Peyer's patch (tissue), 4 donors: ENCODE measurements around the gene ABR. TPM values are rescaled to one million over a fixed set of nuclear protein-coding genes. Genes with fewer than 3 reads are reported as not detected.

Source experiments
- DNase-seq, 3 donors: peaks; one replicate each; pipeline ENCODE4 v3.0.0-alpha.2; 2017 to 2019
- H3K27ac ChIP-seq, 4 donors: fragments of 200-600 bp; sonication (generic); one replicate each; pipeline ENCODE4 v1.5.1; 2016 to 2019
- H3K27me3 ChIP-seq, 2 donors: fragments of 200-600 bp; sonication (generic); one replicate each; pipeline ENCODE4 v1.5.1; 2019
- H3K36me3 ChIP-seq, 3 donors: fragments of 200-600 bp; sonication (generic); one replicate each; pipeline ENCODE4 v1.5.1; 2016 to 2019
- H3K4me1 ChIP-seq, 4 donors: fragments of 200-600 bp; sonication (generic); one replicate each; pipeline ENCODE4 v1.5.1; 2016 to 2019
- H3K4me3 ChIP-seq, 4 donors: fragments of 200-600 bp; sonication (generic); 1 replicate in 3 of 4; 2 replicates in 1 of 4; pipeline ENCODE4 v1.5.1; 2016 to 2019; ENCODE audit warnings: mild to moderate bottlenecking in 1 of 4
- H3K9me3 ChIP-seq, 4 donors: fragments of 200-600 bp; sonication (generic); one replicate each; pipeline ENCODE4 v1.5.1; 2016 to 2019; ENCODE audit warnings: mild to moderate bottlenecking in 1 of 4
- CTCF ChIP-seq, 6 experiments: fragments of 450-650 bp in 4 of 6; fragments of 200-600 bp in 2 of 6; sonication (generic) in 1 of 6; IDR thresholded peaks; one replicate each; pipeline ENCODE4 v1.5.1; 2017 to 2019; ENCODE audit warnings: antibody characterized with exemption in 6 of 6, mild to moderate bottlenecking in 3 of 6, moderate library complexity in 1 of 6
- POLR2A ChIP-seq, 2 donors: fragments of 450-650 bp; IDR thresholded peaks; one replicate each; pipeline ENCODE4 v1.5.1; 2017; ENCODE audit warnings: antibody characterized with exemption in 2 of 2, mild to moderate bottlenecking in 2 of 2, moderate library complexity in 2 of 2
- total RNA-seq, 4 donors: library from RNA; depleted of rRNA; stranded (reverse); fragments of >200 nt; gene quantifications; one replicate each; pipeline ENCODE4 v1.1.0, GENCODE V29; 2016

The ABR gene
- total RNA-seq, 4 donors from 2014 or later = 220 to 753 (median 440) TPM

DNA sequence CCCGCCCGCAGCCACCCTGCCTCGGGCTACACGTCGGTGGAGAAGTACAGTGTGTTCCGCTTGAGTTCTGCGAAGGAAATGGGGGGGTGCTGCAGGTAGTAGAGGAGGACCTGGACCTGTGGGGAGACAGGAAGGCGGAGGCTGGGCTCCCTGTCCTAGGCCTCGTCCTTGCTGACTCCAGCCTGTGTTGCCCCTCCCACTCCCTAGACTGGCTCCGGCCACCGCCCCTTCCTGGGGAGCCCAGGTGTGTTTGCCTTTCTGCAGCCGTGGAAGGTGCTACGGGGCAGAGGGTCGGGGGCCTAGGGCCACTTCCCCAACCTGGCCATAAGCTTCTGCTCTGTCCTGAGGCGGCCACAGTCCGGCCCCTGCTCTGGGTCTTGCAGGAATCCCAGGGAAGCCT lies 173.7 kb downstream of the ABR start:
- Histone ChIP-seq H3K36me3 (peaks cover 0 to 94% (median 5%) of the 10 kb centered on the region in 3 donors), H3K27me3 (no peaks in the 10 kb centered on the region), H3K4me3 (no peak overlapping the region), H3K27ac (peak overlapping the region; percentile 38 to 72 (median 62)), H3K4me1 (peaks cover 0 to 53% (median 0%) of the 10 kb centered on the region in 4 donors), H3K9me3 (no peaks in the 10 kb centered on the region)
- DNase-seq = no peak
- TF ChIP-seq CTCF (IDR thresholded peaks at IDR 0.05) (no peak), POLR2A (IDR thresholded peaks at IDR 0.05) (no peak)

GRCh38 chr17:1005361-1005946 lies 174.3 kb downstream of the ABR start:
- no peak for DNase-seq
- TF ChIP-seq POLR2A (IDR thresholded peaks at IDR 0.05) (no peak), CTCF (IDR thresholded peaks at IDR 0.05) (no peak)
- H3K27me3 ChIP-seq = no peaks in the 10 kb centered on the region
- H3K36me3 ChIP-seq = peaks cover 0 to 94% (median 5%) of the 10 kb centered on the region in 3 donors
- peak overlapping the region; percentile 38 to 72 (median 62) for H3K27ac ChIP-seq
- peaks cover 0 to 57% (median 0%) of the 10 kb centered on the region in 4 donors for H3K4me1 ChIP-seq
- no peaks in the 10 kb centered on the region for H3K9me3 ChIP-seq
- H3K4me3 ChIP-seq = no peak overlapping the region

- Histone ChIP-seq H3K27ac (peak overlapping the region in 2 of 4 donors; percentile 66 to 76), H3K36me3 (peaks cover 0 to 94% (median 0%) of the 10 kb centered on the region in 3 donors), H3K27me3 (no peaks in the 10 kb centered on the region), H3K9me3 (no peaks in the 10 kb centered on the region), H3K4me3 (no peak overlapping the region), H3K4me1 (peaks cover 0 to 57% (median 0%) of the 10 kb centered on the region in 4 donors)
- no peak for DNase-seq
- no peak for TF ChIP-seq POLR2A (IDR thresholded peaks at IDR 0.05)
- no peak for TF ChIP-seq CTCF (IDR thresholded peaks at IDR 0.05)
Measured at GRCh38 chr17:1004769-1005295, 174.9 kb downstream of the ABR start.

DNA sequence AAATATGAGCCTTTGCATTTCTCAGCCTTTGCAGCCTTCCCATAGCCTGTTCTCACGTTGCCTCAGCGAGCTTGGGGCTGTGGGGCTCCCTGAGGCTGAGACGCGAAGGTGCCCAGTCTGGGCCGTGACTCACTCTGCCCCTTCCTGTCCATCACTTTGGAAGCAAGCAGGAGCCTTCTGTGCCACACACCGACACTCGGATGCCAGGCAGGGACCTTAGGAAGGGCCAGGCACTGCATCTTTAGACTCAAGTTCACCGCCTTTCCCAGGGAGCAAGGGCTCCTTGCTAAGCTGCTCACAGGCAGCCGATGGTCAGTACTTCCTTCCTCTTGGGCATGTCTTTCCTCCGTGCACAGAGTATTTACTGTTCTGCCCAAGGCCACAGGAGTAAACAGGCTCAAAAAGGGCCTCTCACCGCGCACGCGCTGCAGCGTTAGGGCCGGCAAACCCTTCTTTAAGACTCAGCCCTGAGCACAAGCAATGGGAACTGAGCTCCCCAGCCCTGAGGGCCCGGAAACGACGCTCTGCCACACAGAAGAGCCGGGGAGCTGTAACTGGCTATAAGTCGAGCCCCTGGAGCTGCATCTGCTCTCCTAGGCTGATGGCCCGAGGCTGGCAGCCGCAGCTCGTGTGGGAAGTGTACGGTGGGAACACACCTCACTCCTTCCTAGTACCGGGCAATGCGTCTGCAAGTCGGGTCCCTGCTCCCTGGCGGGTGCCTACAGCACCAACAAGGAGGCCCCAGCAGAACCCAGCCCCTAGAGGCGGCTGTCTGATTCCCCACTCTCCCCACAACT lies 175.6 kb downstream of the ABR start:
- Histone ChIP-seq H3K4me1 (peaks cover 0 to 57% (median 0%) of the 10 kb centered on the region in 4 donors), H3K9me3 (no peaks in the 10 kb centered on the region), H3K27ac (peak overlapping the region in 2 of 4 donors; percentile 34 to 76), H3K27me3 (no peaks in the 10 kb centered on the region), H3K36me3 (peaks cover 0 to 93% (median 0%) of the 10 kb centered on the region in 3 donors), H3K4me3 (no peak overlapping the region)
- no peak for TF ChIP-seq POLR2A (IDR thresholded peaks at IDR 0.05)
- DNase-seq = no peak

DNA sequence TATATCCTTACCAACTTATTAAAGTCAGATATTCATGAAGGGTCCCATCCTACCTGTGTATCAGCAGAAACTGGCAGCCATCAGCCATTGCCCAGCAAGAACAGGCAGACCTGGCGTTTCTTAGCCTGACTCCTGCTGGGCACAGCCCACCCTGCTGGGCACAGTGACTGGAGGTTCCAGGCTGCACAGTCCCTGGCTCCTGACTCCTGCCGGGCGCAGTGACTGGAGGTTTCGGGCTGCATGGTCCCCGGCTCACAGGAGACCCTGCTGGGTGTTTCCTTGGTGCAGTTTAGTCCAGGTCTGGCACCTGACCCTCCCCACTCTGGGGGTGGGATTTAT lies 176.2 kb downstream of the ABR start:
- Histone ChIP-seq H3K4me1 (peaks cover 0 to 61% (median 0%) of the 10 kb centered on the region in 4 donors), H3K27ac (peak overlapping the region in 2 of 4 donors; percentile 34 to 76), H3K27me3 (no peaks in the 10 kb centered on the region), H3K4me3 (no peak overlapping the region), H3K9me3 (no peaks in the 10 kb centered on the region), H3K36me3 (peaks cover 0 to 88% (median 0%) of the 10 kb centered on the region in 3 donors)
- no peak for DNase-seq
- TF ChIP-seq CTCF (IDR thresholded peaks at IDR 0.05) = no peak
- TF ChIP-seq POLR2A (IDR thresholded peaks at IDR 0.05) = no peak
